Gastrocnemius medialis (tissue), 4 donors: ENCODE data around the gene PARD3B.

ENCODE experiments used
- POLR2A ChIP-seq, 2 donors: fragments of 450-650 bp; IDR thresholded peaks; one replicate each; pipeline ENCODE4 v1.6.1; 2017; ENCODE audit warnings: antibody characterized with exemption in 2 of 2, mild to moderate bottlenecking in 2 of 2, moderate library complexity in 2 of 2
- TF ChIP-seq, protein P1 (sequence below), 5 experiments: fragments of 450-650 bp in 3 of 5; fragments of 200-600 bp in 2 of 5; sonication (generic) in 2 of 5; IDR thresholded peaks in 4 of 5; conservative IDR thresholded peaks in 1 of 5; 1 replicate in 4 of 5; 2 replicates in 1 of 5; pipeline ENCODE4 v1.5.1; 2016 to 2019; ENCODE audit warnings: antibody characterized with exemption in 5 of 5, mild to moderate bottlenecking in 3 of 5, moderate library complexity in 3 of 5

DNA sequence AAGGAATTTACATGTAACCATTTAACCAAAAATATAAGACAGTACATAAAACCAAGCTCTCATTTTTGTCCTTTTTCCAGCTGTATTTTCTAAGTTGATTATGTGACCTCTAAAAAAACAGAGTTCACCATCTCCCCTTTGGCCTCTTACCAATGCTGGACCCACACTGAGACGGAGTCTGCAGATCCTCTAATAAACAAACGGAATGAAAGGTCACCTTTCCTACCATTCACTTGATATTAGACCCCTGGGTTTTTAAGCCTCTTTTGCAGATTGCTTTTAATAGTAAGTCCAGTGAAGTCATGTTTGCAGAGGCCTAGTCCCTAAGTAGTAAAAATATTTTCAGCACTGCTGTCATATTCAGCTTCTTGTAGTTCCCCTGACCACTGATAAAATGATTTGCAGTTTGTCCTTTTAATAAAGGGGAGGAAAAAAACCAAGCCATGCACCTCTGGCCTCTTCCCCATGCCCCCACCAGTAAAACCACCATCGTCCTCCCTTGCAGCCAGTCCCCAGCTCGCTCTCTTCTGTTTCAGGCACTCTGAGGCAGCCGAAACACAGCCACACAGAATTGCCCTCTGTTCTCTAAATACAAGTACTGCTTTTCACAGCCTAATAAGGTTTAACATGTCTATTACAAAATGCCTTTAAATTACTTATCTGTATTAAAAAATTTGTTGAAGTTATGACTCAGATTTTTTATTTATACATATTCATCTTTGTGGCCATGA lies 427.5 kb downstream of the PARD3B start:
- TF ChIP-seq, protein P1, sequence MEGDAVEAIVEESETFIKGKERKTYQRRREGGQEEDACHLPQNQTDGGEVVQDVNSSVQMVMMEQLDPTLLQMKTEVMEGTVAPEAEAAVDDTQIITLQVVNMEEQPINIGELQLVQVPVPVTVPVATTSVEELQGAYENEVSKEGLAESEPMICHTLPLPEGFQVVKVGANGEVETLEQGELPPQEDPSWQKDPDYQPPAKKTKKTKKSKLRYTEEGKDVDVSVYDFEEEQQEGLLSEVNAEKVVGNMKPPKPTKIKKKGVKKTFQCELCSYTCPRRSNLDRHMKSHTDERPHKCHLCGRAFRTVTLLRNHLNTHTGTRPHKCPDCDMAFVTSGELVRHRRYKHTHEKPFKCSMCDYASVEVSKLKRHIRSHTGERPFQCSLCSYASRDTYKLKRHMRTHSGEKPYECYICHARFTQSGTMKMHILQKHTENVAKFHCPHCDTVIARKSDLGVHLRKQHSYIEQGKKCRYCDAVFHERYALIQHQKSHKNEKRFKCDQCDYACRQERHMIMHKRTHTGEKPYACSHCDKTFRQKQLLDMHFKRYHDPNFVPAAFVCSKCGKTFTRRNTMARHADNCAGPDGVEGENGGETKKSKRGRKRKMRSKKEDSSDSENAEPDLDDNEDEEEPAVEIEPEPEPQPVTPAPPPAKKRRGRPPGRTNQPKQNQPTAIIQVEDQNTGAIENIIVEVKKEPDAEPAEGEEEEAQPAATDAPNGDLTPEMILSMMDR (IDR thresholded peaks at IDR 0.05 in 4 of 5, conservative IDR thresholded peaks at IDR 0.05 in 1 of 5), result no peak
- TF ChIP-seq POLR2A (IDR thresholded peaks at IDR 0.05), result no peak
